ENCODE results near the gene DOCK4. TPM values are rescaled to one million over a fixed set of nuclear protein-coding genes. Genes with fewer than 3 reads are reported as not detected.

The DOCK4 gene
- polyA plus RNA-seq, 1 donor (not counting 4 experiments of a cell fraction or from before 2014, with no cell fraction given) = 13.9 TPM

DNA sequence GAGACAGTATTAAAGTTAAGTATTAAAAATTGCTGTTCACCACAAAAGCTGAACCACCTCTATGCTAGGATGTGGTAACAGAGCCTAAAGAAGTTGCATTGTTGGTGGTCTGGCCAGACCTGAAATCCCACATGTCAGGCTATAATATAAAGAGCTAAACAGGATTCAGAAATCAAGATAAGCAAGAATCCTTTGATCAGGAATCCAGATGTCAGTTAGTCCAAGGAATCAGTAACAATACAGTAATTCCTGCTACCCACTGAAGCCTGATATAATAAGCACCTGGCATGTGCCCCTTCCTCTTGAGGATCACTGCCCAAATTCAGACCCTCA is 49.2 kb upstream of the DOCK4 start:
- H2AFZ ChIP-seq (ENCODE audit: control insufficient read depth, low read length) = no peak overlapping the region
- no peaks in the 10 kb centered on the region for H3K9me3 ChIP-seq (ENCODE audit: control insufficient read depth, low read depth, low read length)
- DNase-seq (ENCODE audit: low read depth, low spot score) (no peak), FAIRE-seq (no peak)
- no peak overlapping the region for H3K4me3 ChIP-seq (ENCODE audit: control insufficient read depth in 2 of 3, extremely low read depth in 1 of 3, insufficient read depth in 2 of 3, low read depth in 1 of 3, low read length in 3 of 3)
- no peaks in the 10 kb centered on the region for H3K27me3 ChIP-seq (ENCODE audit: control insufficient read depth, extremely low read depth, insufficient read depth, low read length)
- no peaks in the 10 kb centered on the region for H4K20me1 ChIP-seq (ENCODE audit: control insufficient read depth, extremely low read depth, insufficient read depth, low read length)
- no peaks in the 10 kb centered on the region for H3K36me3 ChIP-seq (ENCODE audit: control insufficient read depth in 2 of 2, extremely low read depth in 1 of 2, insufficient read depth in 2 of 2, low read length in 2 of 2)
- H3K79me2 ChIP-seq (ENCODE audit: control insufficient read depth, insufficient read depth, low read length) = no peaks in the 10 kb centered on the region
- TF ChIP-seq EZH2 (IDR thresholded peaks at IDR 0.05; ENCODE audit: low read length) = no peak
- TF ChIP-seq, protein P1, sequence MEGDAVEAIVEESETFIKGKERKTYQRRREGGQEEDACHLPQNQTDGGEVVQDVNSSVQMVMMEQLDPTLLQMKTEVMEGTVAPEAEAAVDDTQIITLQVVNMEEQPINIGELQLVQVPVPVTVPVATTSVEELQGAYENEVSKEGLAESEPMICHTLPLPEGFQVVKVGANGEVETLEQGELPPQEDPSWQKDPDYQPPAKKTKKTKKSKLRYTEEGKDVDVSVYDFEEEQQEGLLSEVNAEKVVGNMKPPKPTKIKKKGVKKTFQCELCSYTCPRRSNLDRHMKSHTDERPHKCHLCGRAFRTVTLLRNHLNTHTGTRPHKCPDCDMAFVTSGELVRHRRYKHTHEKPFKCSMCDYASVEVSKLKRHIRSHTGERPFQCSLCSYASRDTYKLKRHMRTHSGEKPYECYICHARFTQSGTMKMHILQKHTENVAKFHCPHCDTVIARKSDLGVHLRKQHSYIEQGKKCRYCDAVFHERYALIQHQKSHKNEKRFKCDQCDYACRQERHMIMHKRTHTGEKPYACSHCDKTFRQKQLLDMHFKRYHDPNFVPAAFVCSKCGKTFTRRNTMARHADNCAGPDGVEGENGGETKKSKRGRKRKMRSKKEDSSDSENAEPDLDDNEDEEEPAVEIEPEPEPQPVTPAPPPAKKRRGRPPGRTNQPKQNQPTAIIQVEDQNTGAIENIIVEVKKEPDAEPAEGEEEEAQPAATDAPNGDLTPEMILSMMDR (optimal IDR thresholded peaks at IDR 0.05 in 1 of 3, IDR thresholded peaks at IDR 0.05 in 1 of 3, conservative IDR thresholded peaks at IDR 0.05 in 1 of 3; ENCODE audit: extremely low read depth in 1 of 3, insufficient read depth in 2 of 3, low read length in 3 of 3) = no peak
- no peak overlapping the region for H3K27ac ChIP-seq (ENCODE audit: control insufficient read depth, insufficient read depth, low read length)
- dilution Hi-C loops (cut with MboI; ENCODE audit: extremely low pct_ligation_motif_present, low sequenced_read_pairs) = no loop called here
- H3K4me1 ChIP-seq (ENCODE audit: control insufficient read depth, extremely low read depth, insufficient read depth, low read length) = no peaks in the 10 kb centered on the region
- H3K9ac ChIP-seq (ENCODE audit: control insufficient read depth, extremely low read depth, insufficient read depth, low read length) = no peak overlapping the region
- H3K9me1 ChIP-seq (ENCODE audit: control insufficient read depth, extremely low read depth, insufficient read depth, low read length) = no peaks in the 10 kb centered on the region
- no peak overlapping the region for H3K4me2 ChIP-seq (ENCODE audit: control insufficient read depth, extremely low read depth, insufficient read depth, low read depth, low read length)

DNA sequence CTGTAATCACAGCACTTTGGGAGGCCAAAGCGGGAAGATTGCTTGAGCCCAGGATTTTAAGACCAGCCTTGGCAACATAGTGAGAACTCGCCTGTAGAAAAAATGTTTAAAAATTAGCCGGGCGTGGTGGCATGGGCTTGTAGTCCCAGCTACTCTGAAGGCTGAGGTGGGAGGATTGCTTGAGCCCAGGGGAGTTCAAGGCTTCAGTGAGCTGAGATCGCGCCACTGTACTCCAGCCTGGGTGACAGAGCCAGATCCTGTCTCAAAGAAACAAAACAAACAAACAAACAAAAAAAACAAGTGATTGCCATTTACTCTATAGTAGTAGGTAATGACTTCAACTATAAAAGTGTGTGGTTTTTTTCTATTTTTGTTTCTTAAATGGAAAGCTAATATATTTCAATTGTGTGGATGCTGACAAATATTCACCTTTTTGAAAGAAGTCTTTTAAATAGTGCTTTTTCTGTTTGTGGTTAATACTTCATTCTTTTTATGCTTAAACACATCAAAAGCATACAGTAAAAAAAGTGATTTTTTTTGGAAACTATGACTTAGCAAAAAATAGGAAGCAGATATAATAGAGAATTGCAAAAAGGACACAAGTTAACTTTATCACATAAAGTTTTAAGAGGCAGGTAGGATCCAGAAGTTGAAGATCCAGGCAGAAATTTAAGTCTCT is 48.6 kb upstream of the DOCK4 start:
- TF ChIP-seq EZH2 (IDR thresholded peaks at IDR 0.05; ENCODE audit: low read length) = no peak
- TF ChIP-seq, protein P1 (optimal IDR thresholded peaks at IDR 0.05 in 1 of 3, IDR thresholded peaks at IDR 0.05 in 1 of 3, conservative IDR thresholded peaks at IDR 0.05 in 1 of 3; ENCODE audit: extremely low read depth in 1 of 3, insufficient read depth in 2 of 3, low read length in 3 of 3) = no peak
- Histone ChIP-seq H3K36me3 (ENCODE audit: control insufficient read depth in 2 of 2, extremely low read depth in 1 of 2, insufficient read depth in 2 of 2, low read length in 2 of 2) (no peaks in the 10 kb centered on the region), H3K9ac (ENCODE audit: control insufficient read depth, extremely low read depth, insufficient read depth, low read length) (no peak overlapping the region), H3K4me2 (ENCODE audit: control insufficient read depth, extremely low read depth, insufficient read depth, low read depth, low read length) (no peak overlapping the region), H3K9me3 (ENCODE audit: control insufficient read depth, low read depth, low read length) (no peaks in the 10 kb centered on the region), H3K27ac (ENCODE audit: control insufficient read depth, insufficient read depth, low read length) (no peak overlapping the region), H3K4me1 (ENCODE audit: control insufficient read depth, extremely low read depth, insufficient read depth, low read length) (no peaks in the 10 kb centered on the region), H3K9me1 (ENCODE audit: control insufficient read depth, extremely low read depth, insufficient read depth, low read length) (no peaks in the 10 kb centered on the region), H3K4me3 (ENCODE audit: control insufficient read depth in 2 of 3, extremely low read depth in 1 of 3, insufficient read depth in 2 of 3, low read depth in 1 of 3, low read length in 3 of 3) (no peak overlapping the region), H4K20me1 (ENCODE audit: control insufficient read depth, extremely low read depth, insufficient read depth, low read length) (no peaks in the 10 kb centered on the region), H3K27me3 (ENCODE audit: control insufficient read depth, extremely low read depth, insufficient read depth, low read length) (no peaks in the 10 kb centered on the region), H3K79me2 (ENCODE audit: control insufficient read depth, insufficient read depth, low read length) (no peaks in the 10 kb centered on the region), H2AFZ (ENCODE audit: control insufficient read depth, low read length) (no peak overlapping the region)
- FAIRE-seq = no peak
- no peak for DNase-seq (ENCODE audit: low read depth, low spot score)
- dilution Hi-C loops (cut with MboI; ENCODE audit: extremely low pct_ligation_motif_present, low sequenced_read_pairs) = no loop called here
